Iris pigment epithelial cell (primary cell): ENCODE data around the gene RFX7.

ENCODE experiments used
- DNase-seq: peaks from one replicate; pipeline ENCODE4 v3.0.0-alpha.2; 2011; ENCODE audit warnings: low read depth

Gene RFX7

GRCh38 chr15:56126409-56126808 lies 117.3 kb downstream of the RFX7 start:
- no peak for DNase-seq

- DNase-seq = peak; percentile 61
These were observed 119.3 kb downstream of the RFX7 start for GRCh38 chr15:56124391-56124790.

DNA sequence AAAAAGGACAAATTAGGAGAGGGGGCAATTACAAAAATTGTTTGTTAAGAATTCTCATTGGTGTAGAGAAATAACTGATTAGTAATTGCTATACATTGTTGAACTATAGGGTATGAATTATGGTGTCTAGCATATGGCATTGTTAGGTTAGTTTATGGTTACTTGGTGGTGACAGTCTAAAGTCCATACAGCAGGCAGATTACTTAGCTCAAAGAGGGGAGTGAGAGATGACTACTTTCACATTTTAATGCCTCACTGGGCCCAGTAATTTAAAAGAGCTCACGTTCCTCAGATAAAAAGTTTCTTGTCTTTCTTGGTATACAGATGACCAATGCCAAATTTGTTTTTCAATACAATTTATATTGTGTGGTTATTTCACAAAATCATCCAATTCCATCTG lies 137.8 kb downstream of the RFX7 start:
- DNase-seq = no peak

- no peak for DNase-seq
These were observed 141.2 kb downstream of the RFX7 start for GRCh38 chr15:56102441-56102840.

GRCh38 chr15:56099311-56099710 lies 144.4 kb downstream of the RFX7 start:
- no peak for DNase-seq

GRCh38 chr15:56098195-56098863 lies 145.3 kb downstream of the RFX7 start:
- no peak for DNase-seq

DNA sequence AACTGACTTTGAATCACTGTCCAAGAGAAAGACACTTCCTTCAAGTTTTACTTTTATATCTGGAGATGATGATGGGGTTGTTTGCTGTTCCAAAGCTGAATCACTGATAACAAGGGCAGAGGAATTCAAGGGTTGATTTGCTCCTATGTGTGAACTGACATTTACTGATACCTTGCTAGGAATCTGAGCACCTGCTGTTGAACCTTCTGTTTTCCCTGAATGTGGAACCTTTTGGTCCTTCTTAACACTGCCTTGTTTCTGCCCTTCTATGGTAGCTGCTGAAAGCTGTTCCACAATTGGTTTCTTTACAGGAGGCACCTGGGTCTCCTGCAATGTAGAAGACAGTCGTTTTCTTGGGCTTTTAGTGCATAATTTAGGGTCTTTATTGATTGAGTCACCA lies 148.3 kb downstream of the RFX7 start:
- no peak for DNase-seq

DNA sequence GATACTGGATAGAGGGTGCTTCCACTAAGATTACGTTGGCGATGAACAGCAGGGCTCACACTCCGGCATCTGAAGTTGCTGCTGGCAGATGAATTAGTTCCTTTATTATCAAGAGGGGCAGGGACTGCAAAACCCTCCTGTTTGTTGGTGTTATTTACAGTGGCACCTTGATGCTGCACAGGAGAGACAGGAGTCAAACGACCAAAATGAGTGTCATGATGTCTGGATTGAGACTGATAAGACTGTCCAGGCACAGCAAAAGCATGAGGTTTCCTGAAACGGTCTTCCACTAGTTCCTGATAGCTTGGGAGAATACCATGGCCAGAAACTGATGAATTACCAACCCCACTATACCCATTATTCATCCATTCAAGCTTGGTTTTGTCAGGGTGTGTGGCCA lies 149.5 kb downstream of the RFX7 start:
- DNase-seq = no peak

GRCh38 chr15:56088389-56088788 lies 155.3 kb downstream of the RFX7 start:
- DNase-seq = no peak

DNA sequence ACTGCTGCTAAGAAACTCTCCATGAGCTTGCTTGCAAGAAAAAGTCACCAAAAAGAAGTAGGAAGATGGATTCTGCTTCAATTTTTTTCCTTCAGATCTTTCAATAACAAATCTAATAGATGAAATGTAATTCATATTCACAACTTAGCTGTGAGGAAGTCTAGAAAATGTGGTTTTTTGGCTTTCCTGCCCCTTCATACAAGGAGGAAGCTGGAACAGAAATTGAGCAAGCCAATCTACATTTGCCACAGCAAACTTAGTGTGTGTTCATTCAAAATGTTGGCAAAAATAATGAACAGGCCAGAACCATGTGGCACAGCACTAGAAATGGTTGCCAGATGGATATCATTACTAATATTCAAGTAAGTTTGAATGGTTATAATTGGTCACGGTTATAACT lies 157.1 kb downstream of the RFX7 start:
- no peak for DNase-seq

- no peak for DNase-seq
These were observed 161.4 kb downstream of the RFX7 start for GRCh38 chr15:56082263-56082761.

DNA sequence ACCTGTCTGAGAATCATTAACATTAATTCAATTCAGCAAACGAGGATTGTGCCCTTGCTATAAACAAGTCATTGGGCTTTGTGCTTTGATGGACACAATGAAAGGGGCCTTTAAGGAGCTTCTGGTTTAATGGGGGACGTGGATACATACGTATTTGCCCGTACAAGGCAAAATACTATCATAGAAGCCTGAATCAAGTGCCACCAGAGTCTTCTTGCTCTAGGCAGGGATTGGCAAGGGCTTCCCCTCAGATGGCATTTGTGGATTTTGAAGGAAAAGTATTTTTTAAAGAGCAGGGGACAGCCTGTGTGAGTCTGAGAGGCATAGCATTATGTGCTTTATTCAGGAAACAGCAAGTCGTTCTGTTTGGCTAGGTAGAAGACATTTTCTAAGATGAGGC lies 166.6 kb downstream of the RFX7 start:
- DNase-seq = no peak

GRCh38 chr15:56076640-56077039 lies 167.0 kb downstream of the RFX7 start:
- no peak for DNase-seq

- DNase-seq = no peak
These were observed 169.0 kb downstream of the RFX7 start for GRCh38 chr15:56074481-56075265.

DNA sequence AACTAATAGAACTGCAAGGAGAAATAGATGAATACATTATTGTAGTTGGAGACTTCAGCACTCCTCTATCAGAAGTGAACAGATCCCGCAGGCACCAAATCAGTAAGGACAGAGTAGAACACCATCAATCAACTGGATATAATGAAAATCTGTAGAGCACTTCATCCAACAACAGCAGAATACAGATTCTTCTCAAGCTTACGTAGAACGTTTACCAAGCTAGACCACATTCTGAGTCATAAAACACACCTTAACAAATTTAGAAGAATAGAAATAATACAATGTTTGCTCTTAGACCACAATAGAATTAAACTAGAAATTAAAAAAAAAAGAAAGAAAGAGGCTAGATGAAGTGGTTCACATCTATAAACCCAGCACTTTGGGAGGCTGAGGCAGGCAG lies 179.5 kb downstream of the RFX7 start:
- DNase-seq = no peak

DNA sequence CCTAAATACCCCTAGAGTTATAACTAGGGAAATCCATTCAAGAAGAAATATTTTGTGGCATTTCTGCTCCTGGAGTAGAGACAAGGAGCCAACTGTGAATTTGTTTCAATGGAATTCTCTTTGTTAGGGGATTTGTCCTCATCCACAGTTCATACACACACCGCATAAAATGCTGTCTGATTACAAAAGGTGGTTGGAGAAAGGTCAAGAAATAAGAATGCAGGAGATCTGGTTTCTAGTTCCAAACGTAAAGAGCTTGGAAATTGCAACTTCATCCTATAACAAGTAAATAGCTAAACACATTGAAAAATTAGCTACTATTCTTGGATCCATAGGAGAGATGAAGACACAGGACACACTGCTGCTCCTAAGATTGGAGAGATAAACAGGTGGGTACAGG lies 184.0 kb downstream of the RFX7 start:
- DNase-seq = no peak

DNA sequence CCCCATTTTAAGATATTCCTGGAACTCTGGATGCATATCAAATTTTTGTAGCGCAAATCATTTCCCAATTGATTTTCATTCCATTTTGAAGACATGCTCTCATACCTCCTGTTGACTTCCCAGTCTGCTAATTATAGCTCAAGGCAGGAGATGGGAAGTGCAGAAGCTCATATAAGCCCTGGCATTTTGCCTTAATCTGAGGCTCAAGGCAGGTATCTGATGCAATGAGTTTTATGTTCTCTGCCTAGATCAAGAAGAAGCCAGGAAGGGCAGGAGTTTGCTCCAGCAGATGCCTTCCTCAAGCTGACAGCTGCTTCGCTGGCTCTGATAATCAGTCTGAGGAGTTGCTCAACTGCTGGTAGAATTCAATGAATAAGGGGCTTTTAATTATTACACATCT lies 184.7 kb downstream of the RFX7 start:
- peak; percentile 16 for DNase-seq

- DNase-seq = no peak
These were observed 187.1 kb downstream of the RFX7 start for GRCh38 chr15:56056626-56057025.

GRCh38 chr15:56053046-56053400 lies 190.7 kb downstream of the RFX7 start:
- DNase-seq = no peak

DNA sequence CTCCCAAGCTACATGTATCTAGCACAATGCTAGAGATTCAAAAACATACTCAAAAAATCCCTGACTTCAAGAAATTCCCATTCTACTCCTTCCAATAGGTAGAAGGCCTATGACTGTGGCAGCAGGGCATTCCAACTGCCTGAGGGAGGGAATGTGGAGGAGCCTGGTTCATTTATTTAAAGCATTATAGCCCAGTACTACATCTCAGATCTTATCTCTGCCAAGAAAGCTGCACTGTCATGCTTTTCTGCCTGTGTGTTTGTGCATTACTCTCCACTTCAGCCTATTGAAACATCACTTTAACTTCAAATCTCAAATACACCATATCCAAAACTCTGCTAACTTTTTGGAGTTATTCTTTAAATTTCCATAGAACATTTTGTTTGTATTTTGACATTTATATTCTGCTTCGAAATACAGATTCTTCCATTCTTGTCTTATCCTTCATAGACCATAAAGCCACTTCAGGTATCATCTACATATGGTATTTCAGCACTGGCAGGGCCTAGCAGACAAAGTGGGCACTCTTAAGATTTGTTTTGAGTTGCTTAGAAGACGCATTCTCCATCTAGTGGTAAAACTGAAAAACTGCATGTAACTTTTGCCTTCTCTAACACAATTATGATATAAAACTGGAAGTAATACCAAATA lies 191.2 kb downstream of the RFX7 start:
- peak; percentile 57 for DNase-seq

DNA sequence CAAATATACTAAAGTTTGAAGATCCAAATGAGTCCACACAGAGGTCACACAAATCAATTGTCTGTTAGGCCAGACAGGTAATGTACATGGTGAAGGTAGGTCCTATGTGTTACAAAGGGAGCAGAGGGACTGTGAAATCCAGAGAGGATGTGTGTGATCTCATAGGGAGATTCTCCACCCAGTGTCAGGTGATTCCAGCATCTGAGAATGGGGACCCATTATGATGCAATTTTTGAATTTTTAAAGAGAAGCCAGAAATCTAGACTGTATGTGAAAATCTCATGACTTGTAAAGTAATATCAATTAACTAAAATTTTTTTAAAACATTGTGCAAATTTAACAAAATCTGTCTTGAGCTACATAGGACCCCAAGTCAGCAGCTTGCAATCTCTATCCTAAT lies 192.0 kb downstream of the RFX7 start:
- no peak for DNase-seq

- DNase-seq = no peak
These were observed 194.1 kb downstream of the RFX7 start for GRCh38 chr15:56049577-56049976.

DNA sequence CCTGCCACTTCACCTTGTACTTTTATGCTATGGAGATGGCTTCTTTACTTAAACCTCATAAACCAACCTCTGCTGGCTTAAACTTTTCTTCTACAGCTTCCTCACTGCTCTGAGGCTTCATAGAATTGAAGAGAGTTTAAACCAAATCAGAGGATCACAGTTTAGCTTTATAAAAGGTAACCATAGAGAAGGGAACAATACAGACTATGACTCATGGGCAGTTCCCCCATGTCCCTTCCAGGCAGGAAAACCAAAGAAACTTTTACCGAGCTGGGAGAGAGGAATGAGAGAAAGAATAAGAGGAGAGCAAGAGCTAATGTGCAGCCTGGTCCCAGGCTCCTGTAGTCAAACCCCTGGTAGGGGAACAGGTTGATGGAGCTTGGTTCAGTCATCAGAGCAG lies 196.3 kb downstream of the RFX7 start:
- no peak for DNase-seq
